Germinal center (tissue), 1 donor: ENCODE data around the gene DEFB125.
"Not testable (repeated sequence)": the region's sequence is repeated elsewhere in the genome, so short reads cannot be mapped to it uniquely, and the experiment has no call there.

Source experiments
- DNase-seq: peaks from one replicate; pipeline ENCODE4 v3.0.0; 2012; ENCODE audit warnings: mixed read lengths, low spot score

The DEFB125 gene

GRCh38 chr20:87401-87800 is at the start of gene DEFB125:
Gene DEFB125 (plus strand): TSS chr20:87672. CDS start chr20:87710, 38 bp downstream.
- DNase-seq = no peak

- DNase-seq = no peak
Observed at GRCh38 chr20:60035-60918, 27.2 kb upstream of the DEFB125 start.

- DNase-seq = no peak
Observed at GRCh38 chr20:61230-61629, 26.2 kb upstream of the DEFB125 start.

GRCh38 chr20:61757-62156 is 25.7 kb upstream of the DEFB125 start:
- DNase-seq = no peak

- DNase-seq = no peak
Observed at GRCh38 chr20:62487-62886, 25.0 kb upstream of the DEFB125 start.

- DNase-seq = no peak
Observed at GRCh38 chr20:64026-64603, 23.4 kb upstream of the DEFB125 start.

GRCh38 chr20:64766-65322 is 22.6 kb upstream of the DEFB125 start:
- DNase-seq = no peak

GRCh38 chr20:77231-77630 is 10.2 kb upstream of the DEFB125 start:
- no peak for DNase-seq

- no peak for DNase-seq
Observed at GRCh38 chr20:78338-78737, 9.1 kb upstream of the DEFB125 start.

- DNase-seq = no peak
Observed at GRCh38 chr20:79565-79964, 7.9 kb upstream of the DEFB125 start.

- no peak for DNase-seq
Observed at GRCh38 chr20:90651-91050, 3.2 kb downstream of the DEFB125 start.

GRCh38 chr20:93641-94040 is 6.2 kb downstream of the DEFB125 start:
- DNase-seq = no peak

GRCh38 chr20:95215-95614 is 7.7 kb downstream of the DEFB125 start:
- no peak for DNase-seq

- DNase-seq = not testable (repeated sequence)
Observed at GRCh38 chr20:97691-98090, 10.2 kb downstream of the DEFB125 start.

- DNase-seq = no peak
Observed at GRCh38 chr20:101975-102374, 14.5 kb downstream of the DEFB125 start.

- no peak for DNase-seq
Observed at GRCh38 chr20:103456-103855, 16.0 kb downstream of the DEFB125 start.

- no peak for DNase-seq
Observed at GRCh38 chr20:112396-112795, 24.9 kb downstream of the DEFB125 start.

- DNase-seq = no peak
Observed at GRCh38 chr20:117518-117917, 30.0 kb downstream of the DEFB125 start.

GRCh38 chr20:129786-130323 is 42.4 kb downstream of the DEFB125 start:
- DNase-seq = not testable (repeated sequence)

- no peak for DNase-seq
Observed at GRCh38 chr20:137668-138490, 50.4 kb downstream of the DEFB125 start.

GRCh38 chr20:142290-142689 is 54.8 kb downstream of the DEFB125 start, which contains the start of gene DEFB126:
Gene DEFB126 (plus strand): TSS chr20:142590. CDS start chr20:142629, 39 bp downstream.
- DNase-seq = no peak

- no peak for DNase-seq
Observed at GRCh38 chr20:145877-146276, 58.4 kb downstream of the DEFB125 start.
